Keratinocyte (primary cell): ENCODE results near the gene PACSIN2. TPM values are rescaled to one million over a fixed set of nuclear protein-coding genes. Genes with fewer than 3 reads are reported as not detected.

Source experiments
- DNase-seq: peaks from one replicate; pipeline ENCODE4 v3.0.0-alpha.2; 2011; ENCODE audit warnings: low read depth, missing footprints, low spot score
- FAIRE-seq: peaks from 2 replicates; lab custom pipeline; 2011; peaks lifted over from hg19 to GRCh38; lab: Jason Lieb, UNC
- H2AFZ ChIP-seq: 2 replicates; pipeline ENCODE4 v1.6.0; 2012; ENCODE audit warnings: low read length, control low read depth, inconsistent platforms; ENCODE audit not compliant: control insufficient read depth
- H3K27ac ChIP-seq: 2 replicates; pipeline ENCODE4 v1.5.1; 2011; ENCODE audit warnings: low read length; ENCODE audit not compliant: control insufficient read depth, insufficient read depth
- H3K27me3 ChIP-seq: 3 replicates; pipeline ENCODE4 v1.6.0; 2011; ENCODE audit warnings: low read length; ENCODE audit not compliant: control insufficient read depth, insufficient read depth; ENCODE audit errors: extremely low read depth
- H3K36me3 ChIP-seq, 2 experiments: 2 replicates in 1 of 2; 3 replicates in 1 of 2; pipeline ENCODE4 v1.5.1; 2011; ENCODE audit warnings: low read length in 2 of 2, mild to moderate bottlenecking in 1 of 2; ENCODE audit not compliant: control insufficient read depth in 2 of 2, insufficient read depth in 2 of 2; ENCODE audit errors: extremely low read depth in 1 of 2
- H3K4me1 ChIP-seq: 3 replicates; pipeline ENCODE4 v1.5.1; 2011; ENCODE audit warnings: low read length; ENCODE audit not compliant: control insufficient read depth, insufficient read depth; ENCODE audit errors: extremely low read depth
- H3K4me2 ChIP-seq: 3 replicates; pipeline ENCODE4 v1.6.0; 2011; ENCODE audit warnings: low read depth, low read length; ENCODE audit not compliant: control insufficient read depth, insufficient read depth; ENCODE audit errors: extremely low read depth
- H3K4me3 ChIP-seq, 3 experiments: fragments of 200-600 bp in 1 of 3; sonication (generic) in 1 of 3; 2 replicates in 2 of 3; 3 replicates in 1 of 3; pipeline ENCODE4 v1.5.1; 2011 to 2016; ENCODE audit warnings: low read length in 3 of 3, mild to moderate bottlenecking in 3 of 3, control low read depth in 2 of 3, inconsistent platforms in 1 of 3, low read depth in 1 of 3, mixed read lengths in 1 of 3, mixed run types in 1 of 3, moderate library complexity in 1 of 3; ENCODE audit not compliant: control insufficient read depth in 2 of 3, insufficient read depth in 2 of 3; ENCODE audit errors: extremely low read depth in 1 of 3
- H3K79me2 ChIP-seq: 2 replicates; pipeline ENCODE4 v1.6.0; 2012; ENCODE audit warnings: low read length; ENCODE audit not compliant: control insufficient read depth, insufficient read depth
- H3K9ac ChIP-seq: 3 replicates; pipeline ENCODE4 v1.6.0; 2011; ENCODE audit warnings: low read length; ENCODE audit not compliant: control insufficient read depth, insufficient read depth; ENCODE audit errors: extremely low read depth
- H3K9me1 ChIP-seq: 3 replicates; pipeline ENCODE4 v1.6.0; 2011; ENCODE audit warnings: low read length; ENCODE audit not compliant: control insufficient read depth, insufficient read depth; ENCODE audit errors: extremely low read depth
- H3K9me3 ChIP-seq: 2 replicates; pipeline ENCODE4 v1.5.1; 2012; ENCODE audit warnings: low read depth, low read length; ENCODE audit not compliant: control insufficient read depth
- H4K20me1 ChIP-seq: 3 replicates; pipeline ENCODE4 v1.6.0; 2011; ENCODE audit warnings: low read length; ENCODE audit not compliant: control insufficient read depth, insufficient read depth; ENCODE audit errors: extremely low read depth
- EZH2 ChIP-seq: IDR thresholded peaks from one replicate; pipeline ENCODE4 v1.6.1; 2012; ENCODE audit warnings: inconsistent platforms, mild to moderate bottlenecking, low read length, moderate library complexity
- dilution Hi-C: fragments of 300-500 bp; cut with MboI; formaldehyde crosslinking; loops from one replicate; pipeline ENCODE4 v1.7.0; 2020; ENCODE audit warnings: low sequenced_read_pairs; ENCODE audit not compliant: extremely low pct_ligation_motif_present
- polyA plus RNA-seq, 5 experiments: library from polyadenylated mRNA; depleted of rRNA in 3 of 5; stranded (reverse) in 3 of 5; stranded (forward) in 1 of 5; unstranded in 1 of 5; fragments of >200 nt; gene quantifications; 1 replicate in 1 of 5; 2 replicates in 3 of 5; 3 replicates in 1 of 5; pipeline versions ENCODE4 v1.2.1 to v1.2.3, GENCODE V29; 2011 to 2012; ENCODE audit warnings: missing spikeins in 2 of 5, low read depth in 1 of 5, low replicate concordance in 1 of 5
- TF ChIP-seq, protein P1 (sequence below), 3 experiments: IDR thresholded peaks in 1 of 3; conservative IDR thresholded peaks in 1 of 3; optimal IDR thresholded peaks in 1 of 3; 2 replicates in 2 of 3; 3 replicates in 1 of 3; pipeline versions ENCODE3 to v1.5.1; 2011; ENCODE audit warnings: low read length in 3 of 3, mild to moderate bottlenecking in 3 of 3, moderate library complexity in 2 of 3, control low read depth in 1 of 3, inconsistent platforms in 1 of 3; ENCODE audit not compliant: insufficient read depth in 2 of 3; ENCODE audit errors: extremely low read depth in 1 of 3

Gene PACSIN2
- polyA plus RNA-seq, 1 donor (not counting 4 experiments of a cell fraction or from before 2014, with no cell fraction given) = 55.5 TPM

DNA sequence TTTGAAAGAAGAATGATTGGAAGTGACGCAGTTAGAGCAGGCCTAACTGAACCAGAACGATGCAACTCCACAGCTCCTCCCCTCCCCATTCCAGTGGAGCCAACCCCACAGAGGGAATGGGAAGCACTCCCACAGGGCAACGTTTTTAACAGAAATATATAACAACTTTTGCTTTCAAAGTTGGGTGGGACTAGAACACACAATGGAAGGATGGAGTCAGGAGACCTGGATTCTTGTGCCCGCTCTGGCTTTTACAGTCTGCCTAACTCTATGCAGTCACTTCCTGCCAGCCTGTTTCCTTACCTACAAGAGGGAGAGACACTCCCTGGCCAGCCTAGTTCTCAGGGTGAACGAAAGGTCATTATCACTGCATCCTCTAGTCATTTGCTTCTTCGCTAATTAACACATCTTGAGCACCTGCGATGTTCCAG is 75.5 kb downstream of the PACSIN2 start:
- dilution Hi-C loops = no loop called here
- H3K27me3 ChIP-seq = no peaks in the 10 kb centered on the region
- peaks cover 54% of the 10 kb centered on the region for H3K79me2 ChIP-seq
- H3K4me3 ChIP-seq = no peak overlapping the region
- H3K4me1 ChIP-seq = peaks cover 47% of the 10 kb centered on the region
- FAIRE-seq (no peak), DNase-seq (no peak)
- H3K9ac ChIP-seq = peak overlapping the region; percentile 4
- H3K9me1 ChIP-seq = peaks cover 7% of the 10 kb centered on the region
- no peak for TF ChIP-seq EZH2
- TF ChIP-seq, protein P1, sequence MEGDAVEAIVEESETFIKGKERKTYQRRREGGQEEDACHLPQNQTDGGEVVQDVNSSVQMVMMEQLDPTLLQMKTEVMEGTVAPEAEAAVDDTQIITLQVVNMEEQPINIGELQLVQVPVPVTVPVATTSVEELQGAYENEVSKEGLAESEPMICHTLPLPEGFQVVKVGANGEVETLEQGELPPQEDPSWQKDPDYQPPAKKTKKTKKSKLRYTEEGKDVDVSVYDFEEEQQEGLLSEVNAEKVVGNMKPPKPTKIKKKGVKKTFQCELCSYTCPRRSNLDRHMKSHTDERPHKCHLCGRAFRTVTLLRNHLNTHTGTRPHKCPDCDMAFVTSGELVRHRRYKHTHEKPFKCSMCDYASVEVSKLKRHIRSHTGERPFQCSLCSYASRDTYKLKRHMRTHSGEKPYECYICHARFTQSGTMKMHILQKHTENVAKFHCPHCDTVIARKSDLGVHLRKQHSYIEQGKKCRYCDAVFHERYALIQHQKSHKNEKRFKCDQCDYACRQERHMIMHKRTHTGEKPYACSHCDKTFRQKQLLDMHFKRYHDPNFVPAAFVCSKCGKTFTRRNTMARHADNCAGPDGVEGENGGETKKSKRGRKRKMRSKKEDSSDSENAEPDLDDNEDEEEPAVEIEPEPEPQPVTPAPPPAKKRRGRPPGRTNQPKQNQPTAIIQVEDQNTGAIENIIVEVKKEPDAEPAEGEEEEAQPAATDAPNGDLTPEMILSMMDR (optimal IDR thresholded peaks at IDR 0.05 in 1 of 3, IDR thresholded peaks at IDR 0.05 in 1 of 3, conservative IDR thresholded peaks at IDR 0.05 in 1 of 3; ENCODE audit: extremely low read depth in 1 of 3, insufficient read depth in 2 of 3, low read length in 3 of 3) = no peak
- H3K36me3 ChIP-seq = no peaks in the 10 kb centered on the region
- H3K27ac ChIP-seq = peak overlapping the region; percentile 61
- H4K20me1 ChIP-seq = no peaks in the 10 kb centered on the region
- H2AFZ ChIP-seq = no peak overlapping the region
- no peaks in the 10 kb centered on the region for H3K9me3 ChIP-seq
- peak overlapping the region; percentile 34 for H3K4me2 ChIP-seq

GRCh38 chr22:42938976-42939375 is 76.0 kb downstream of the PACSIN2 start:
- H4K20me1 ChIP-seq = no peaks in the 10 kb centered on the region
- dilution Hi-C loops = no loop called here
- H3K9me1 ChIP-seq = peaks cover 10% of the 10 kb centered on the region
- H3K27me3 ChIP-seq = no peaks in the 10 kb centered on the region
- FAIRE-seq = peak; percentile 49
- H2AFZ ChIP-seq = no peak overlapping the region
- H3K4me1 ChIP-seq = peaks cover 52% of the 10 kb centered on the region
- H3K4me3 ChIP-seq = no peak overlapping the region
- TF ChIP-seq EZH2 = no peak
- TF ChIP-seq, protein P1 (optimal IDR thresholded peaks at IDR 0.05 in 1 of 3, IDR thresholded peaks at IDR 0.05 in 1 of 3, conservative IDR thresholded peaks at IDR 0.05 in 1 of 3; ENCODE audit: extremely low read depth in 1 of 3, insufficient read depth in 2 of 3, low read length in 3 of 3) = no peak
- H3K27ac ChIP-seq = peak overlapping the region; percentile 61
- H3K4me2 ChIP-seq = peak overlapping the region; percentile 34
- H3K79me2 ChIP-seq = peaks cover 54% of the 10 kb centered on the region
- peaks cover 0 to 3% of the 10 kb centered on the region in 2 experiments for H3K36me3 ChIP-seq
- no peak overlapping the region for H3K9ac ChIP-seq
- no peaks in the 10 kb centered on the region for H3K9me3 ChIP-seq
- no peak for DNase-seq
